Fibroblast of pulmonary artery (primary cell): ENCODE results near the gene ABHD12.

Experiments used
- DNase-seq: peaks from one replicate; pipeline ENCODE4 v3.0.0-alpha.2; 2010; ENCODE audit warnings: low read depth
- H3K4me3 ChIP-seq: replicated peaks from 2 replicates; pipeline ENCODE4 v1.5.1; 2011; ENCODE audit warnings: low read depth, mild to moderate bottlenecking, control low read depth, low read length, moderate library complexity
- TF ChIP-seq, protein P1 (sequence below): IDR thresholded peaks from 2 replicates; pipeline ENCODE4 v1.5.1; 2011; ENCODE audit warnings: mild to moderate bottlenecking, control low read depth, low read length, inconsistent platforms; ENCODE audit errors: missing control alignments

Gene ABHD12

DNA sequence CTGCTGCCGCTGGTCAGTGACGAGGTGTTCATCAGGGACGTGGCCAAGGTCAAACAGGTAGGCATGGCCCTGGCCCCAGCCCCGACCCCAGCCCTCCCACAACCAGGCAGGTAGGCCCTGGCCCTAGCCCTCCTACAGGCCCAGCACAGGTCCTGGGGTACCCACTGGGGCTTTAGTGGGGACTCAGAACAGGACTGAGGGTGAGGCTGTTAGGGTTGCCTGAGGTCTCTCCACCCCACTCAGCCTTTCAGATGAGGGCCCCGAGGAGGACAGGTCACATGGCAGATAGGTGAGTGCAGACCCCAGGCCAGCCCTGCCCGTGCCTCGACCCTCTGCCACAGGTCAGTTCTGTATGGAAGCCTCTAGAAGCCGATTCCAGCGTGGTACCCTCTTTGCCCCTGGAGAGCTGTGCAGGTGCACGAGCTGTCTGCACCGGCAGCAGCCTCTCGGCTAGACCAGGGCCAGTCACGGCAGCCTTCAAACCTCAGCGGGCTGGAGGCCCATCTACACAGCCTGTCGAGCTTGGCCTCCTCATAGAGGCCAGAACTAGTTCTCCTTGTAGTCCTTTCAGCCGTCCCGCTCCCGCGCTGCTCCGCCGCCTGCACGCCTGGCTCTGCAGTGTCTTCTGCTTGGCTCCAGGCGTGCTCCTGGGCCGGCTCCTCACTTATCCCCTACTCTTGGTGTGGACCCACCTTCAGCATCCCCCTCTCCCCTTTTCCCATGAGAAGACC is 107.2 kb downstream of the ABHD12 start:
- H3K4me3 ChIP-seq = no peak overlapping the region
- DNase-seq = no peak
- TF ChIP-seq, protein P1, sequence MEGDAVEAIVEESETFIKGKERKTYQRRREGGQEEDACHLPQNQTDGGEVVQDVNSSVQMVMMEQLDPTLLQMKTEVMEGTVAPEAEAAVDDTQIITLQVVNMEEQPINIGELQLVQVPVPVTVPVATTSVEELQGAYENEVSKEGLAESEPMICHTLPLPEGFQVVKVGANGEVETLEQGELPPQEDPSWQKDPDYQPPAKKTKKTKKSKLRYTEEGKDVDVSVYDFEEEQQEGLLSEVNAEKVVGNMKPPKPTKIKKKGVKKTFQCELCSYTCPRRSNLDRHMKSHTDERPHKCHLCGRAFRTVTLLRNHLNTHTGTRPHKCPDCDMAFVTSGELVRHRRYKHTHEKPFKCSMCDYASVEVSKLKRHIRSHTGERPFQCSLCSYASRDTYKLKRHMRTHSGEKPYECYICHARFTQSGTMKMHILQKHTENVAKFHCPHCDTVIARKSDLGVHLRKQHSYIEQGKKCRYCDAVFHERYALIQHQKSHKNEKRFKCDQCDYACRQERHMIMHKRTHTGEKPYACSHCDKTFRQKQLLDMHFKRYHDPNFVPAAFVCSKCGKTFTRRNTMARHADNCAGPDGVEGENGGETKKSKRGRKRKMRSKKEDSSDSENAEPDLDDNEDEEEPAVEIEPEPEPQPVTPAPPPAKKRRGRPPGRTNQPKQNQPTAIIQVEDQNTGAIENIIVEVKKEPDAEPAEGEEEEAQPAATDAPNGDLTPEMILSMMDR = no peak

DNA sequence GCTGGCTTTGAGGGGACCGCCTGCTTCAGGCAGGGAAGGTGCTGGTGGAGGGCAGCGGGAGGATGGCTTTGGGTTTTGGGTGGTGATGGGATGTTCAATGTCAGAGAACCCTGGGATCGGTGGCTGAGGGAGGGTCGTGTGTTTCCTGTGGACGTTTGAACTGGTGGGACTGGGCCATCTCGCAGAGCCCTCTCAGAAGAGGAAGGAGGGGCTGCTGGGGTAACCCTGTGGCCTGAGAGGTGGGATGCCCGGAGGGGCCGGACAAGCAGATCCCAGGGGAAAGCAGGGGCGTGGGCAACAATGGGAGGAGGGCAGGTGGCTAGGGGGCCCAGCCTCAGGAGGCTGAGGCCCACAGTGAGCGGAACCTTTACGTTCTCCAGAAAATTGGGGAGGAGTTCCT is 107.8 kb downstream of the ABHD12 start:
- no peak for DNase-seq
- H3K4me3 ChIP-seq = no peak overlapping the region
- TF ChIP-seq, protein P1 = no peak

DNA sequence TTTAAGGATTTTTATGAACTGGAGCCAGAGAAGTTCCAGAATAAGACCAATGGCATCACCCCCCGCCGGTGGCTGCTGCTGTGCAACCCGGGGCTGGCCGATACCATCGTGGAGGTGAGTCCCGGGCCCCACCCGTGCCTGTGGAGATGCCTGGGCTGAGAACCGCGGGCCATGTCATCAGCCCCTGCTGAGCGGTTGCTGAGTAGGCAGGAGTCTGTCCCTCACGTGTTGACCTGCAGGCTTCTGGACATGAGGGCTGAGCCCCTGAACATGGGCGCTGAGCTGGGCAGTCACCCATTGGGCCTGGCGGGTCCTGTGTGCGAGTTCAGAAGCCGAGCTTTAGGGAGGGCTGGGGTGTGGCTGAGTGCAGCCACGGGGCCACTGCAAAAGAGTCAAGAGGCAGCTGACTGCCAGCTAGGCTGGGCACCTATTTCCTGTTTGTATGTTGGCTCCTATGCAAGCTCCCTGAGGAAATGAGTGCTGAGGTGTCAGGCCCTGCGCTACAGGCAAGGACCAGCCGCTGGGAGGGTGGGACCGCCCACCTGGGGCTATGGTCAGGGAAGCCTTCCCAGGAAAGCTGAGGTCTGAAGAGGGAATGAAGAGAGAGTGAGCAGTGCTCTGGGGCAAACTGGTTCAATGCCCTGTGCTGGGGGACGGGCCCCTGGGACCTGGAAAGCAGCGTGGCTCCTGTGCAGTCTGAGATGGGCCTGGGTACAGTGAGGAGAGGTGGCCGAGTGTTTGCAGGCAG is 108.4 kb downstream of the ABHD12 start:
- no peak for DNase-seq
- TF ChIP-seq, protein P1 = no peak
- no peak overlapping the region for H3K4me3 ChIP-seq

DNA sequence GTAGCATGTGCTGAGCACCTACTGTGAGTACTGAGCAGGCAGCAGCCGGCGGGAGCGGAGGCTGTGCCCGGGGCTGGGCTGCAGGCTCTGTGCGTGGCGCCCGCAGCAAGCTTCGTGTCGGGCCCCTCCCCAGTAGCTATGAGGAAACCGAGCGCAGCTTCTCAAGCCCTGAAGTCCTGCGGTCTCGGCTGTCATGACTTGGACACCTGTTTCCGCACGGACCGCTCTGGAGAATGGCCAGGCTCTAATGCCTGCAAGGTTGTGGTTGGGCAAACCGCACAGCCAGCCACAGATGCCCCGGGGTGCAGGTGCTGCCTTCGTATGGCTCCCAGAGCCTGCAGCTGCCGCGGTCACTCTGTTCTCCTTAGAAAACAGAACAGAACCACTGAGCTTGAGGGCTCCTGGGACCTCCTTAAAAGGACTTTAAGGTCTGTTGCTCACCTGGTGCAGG is 109.1 kb downstream of the ABHD12 start:
- no peak for DNase-seq
- no peak overlapping the region for H3K4me3 ChIP-seq
- TF ChIP-seq, protein P1 = no peak

DNA sequence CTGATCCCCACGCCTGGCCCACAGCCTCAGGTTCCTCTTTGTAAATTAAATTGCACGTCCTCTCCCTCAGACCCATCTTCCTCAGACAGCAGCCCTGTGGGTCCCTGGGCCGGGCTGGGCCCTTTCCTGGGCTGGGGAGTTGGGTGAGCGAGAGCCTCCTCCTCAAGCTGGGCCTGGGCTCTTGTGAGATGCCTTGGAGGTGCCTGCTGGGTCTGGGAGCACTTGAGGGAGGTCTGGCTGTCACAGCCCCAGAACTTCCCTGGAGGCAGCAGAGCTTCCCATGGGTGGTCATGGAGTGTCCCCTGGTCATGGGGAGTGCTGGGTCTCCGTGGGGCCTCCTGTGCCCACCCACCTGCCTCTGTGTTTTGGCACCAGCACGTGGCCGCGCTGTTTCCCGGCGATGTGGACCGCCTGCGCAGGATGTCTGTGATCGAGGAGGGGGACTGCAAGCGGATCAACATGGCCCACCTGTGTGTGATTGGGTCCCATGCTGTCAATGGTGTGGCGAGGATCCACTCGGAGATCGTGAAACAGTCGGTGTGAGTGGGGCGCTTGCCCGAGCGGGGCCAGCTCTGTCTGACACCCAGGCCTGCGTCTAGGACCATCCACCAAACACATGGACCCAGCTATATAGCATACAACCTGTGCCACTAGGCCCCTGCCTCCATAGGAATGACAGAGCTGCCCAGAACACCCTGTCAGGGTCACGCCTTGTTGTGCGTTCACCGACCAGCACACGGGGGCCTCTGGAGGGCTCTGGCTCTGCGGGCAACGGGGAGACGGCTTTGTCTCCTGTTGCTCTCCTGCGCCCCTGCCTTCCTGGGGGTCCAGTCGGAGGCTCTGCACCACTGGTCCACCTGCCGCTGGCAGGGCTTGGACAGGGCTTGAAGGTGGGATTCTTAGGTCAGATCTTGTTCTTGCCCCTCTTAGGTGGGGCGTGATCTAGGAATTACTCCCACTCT is 109.8 kb downstream of the ABHD12 start:
- no peak overlapping the region for H3K4me3 ChIP-seq
- TF ChIP-seq, protein P1 = no peak
- DNase-seq = no peak

DNA sequence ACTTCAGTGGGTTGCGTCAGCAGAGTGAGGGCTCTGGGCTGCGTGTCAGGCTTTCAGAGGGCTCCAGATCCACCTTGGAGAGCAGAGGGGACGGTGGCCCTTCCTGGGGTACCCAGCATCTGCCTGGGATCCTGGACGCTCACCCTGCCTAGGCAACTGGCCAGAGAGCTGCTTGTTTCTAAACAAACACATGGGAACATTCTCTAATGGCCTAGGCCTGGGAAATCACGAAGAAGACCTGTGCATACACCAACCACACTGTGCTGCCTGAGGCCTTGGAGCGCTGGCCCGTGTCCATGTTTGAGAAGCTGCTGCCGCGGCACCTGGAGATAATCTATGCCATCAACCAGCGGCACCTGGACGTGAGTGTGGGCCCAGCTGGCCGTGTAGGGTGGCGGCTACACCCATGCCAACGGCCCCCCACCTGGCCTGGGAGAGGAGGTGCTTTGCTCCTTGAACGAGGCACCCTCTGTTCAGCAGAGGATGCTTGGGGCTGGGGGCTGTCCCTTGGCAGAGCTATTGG is 110.5 kb downstream of the ABHD12 start:
- TF ChIP-seq, protein P1 = no peak
- no peak for DNase-seq
- no peak overlapping the region for H3K4me3 ChIP-seq
